DOHH2 (cell line): Measurements from ENCODE around the gene SETDB1.

Experiments
- EZH2phosphoT487 ChIP-seq: fragments of 200-600 bp; sonication (generic); IDR thresholded peaks from 2 replicates; pipeline ENCODE4 v1.6.1; 2017; ENCODE audit warnings: borderline replicate concordance, mild to moderate bottlenecking, antibody characterized with exemption, low read length, moderate library complexity, mixed read lengths
- TF ChIP-seq, protein P1 (sequence below): fragments of 200-600 bp; sonication (generic); IDR thresholded peaks from one replicate; pipeline ENCODE4 v1.5.1; 2014; ENCODE audit warnings: antibody characterized with exemption, mild to moderate bottlenecking, low read depth, low read length; ENCODE audit not compliant: poor library complexity, severe bottlenecking

DNA sequence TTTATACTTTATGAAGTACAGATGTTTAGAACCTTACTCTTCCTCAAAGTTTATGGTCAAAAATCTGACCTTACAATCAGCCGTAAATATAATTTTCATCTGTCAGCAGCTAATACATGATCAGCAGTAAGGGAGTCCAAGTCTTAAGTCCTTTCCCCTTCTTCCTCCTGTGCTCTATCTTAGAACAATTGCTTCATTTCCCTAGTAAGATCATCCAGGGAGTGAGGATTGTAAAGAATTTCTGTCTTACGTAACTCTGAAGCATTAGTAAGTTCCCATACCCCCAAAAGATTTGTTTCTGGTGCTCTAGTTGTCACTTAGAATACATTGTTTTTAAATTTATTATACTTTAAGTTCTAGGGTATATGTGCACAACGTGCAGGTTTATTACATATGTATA lies 2.1 kb downstream of the SETDB1 start:
- TF ChIP-seq, protein P1, sequence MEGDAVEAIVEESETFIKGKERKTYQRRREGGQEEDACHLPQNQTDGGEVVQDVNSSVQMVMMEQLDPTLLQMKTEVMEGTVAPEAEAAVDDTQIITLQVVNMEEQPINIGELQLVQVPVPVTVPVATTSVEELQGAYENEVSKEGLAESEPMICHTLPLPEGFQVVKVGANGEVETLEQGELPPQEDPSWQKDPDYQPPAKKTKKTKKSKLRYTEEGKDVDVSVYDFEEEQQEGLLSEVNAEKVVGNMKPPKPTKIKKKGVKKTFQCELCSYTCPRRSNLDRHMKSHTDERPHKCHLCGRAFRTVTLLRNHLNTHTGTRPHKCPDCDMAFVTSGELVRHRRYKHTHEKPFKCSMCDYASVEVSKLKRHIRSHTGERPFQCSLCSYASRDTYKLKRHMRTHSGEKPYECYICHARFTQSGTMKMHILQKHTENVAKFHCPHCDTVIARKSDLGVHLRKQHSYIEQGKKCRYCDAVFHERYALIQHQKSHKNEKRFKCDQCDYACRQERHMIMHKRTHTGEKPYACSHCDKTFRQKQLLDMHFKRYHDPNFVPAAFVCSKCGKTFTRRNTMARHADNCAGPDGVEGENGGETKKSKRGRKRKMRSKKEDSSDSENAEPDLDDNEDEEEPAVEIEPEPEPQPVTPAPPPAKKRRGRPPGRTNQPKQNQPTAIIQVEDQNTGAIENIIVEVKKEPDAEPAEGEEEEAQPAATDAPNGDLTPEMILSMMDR = no peak
- TF ChIP-seq EZH2phosphoT487 = no peak
